Measurements from ENCODE around the gene ADGRB3. TPM values are rescaled to one million over a fixed set of nuclear protein-coding genes. Genes with fewer than 3 reads are reported as not detected.

ADGRB3 gene
- total and polyA plus RNA-seq, 2 experiments from 2014 or later: not detected

DNA sequence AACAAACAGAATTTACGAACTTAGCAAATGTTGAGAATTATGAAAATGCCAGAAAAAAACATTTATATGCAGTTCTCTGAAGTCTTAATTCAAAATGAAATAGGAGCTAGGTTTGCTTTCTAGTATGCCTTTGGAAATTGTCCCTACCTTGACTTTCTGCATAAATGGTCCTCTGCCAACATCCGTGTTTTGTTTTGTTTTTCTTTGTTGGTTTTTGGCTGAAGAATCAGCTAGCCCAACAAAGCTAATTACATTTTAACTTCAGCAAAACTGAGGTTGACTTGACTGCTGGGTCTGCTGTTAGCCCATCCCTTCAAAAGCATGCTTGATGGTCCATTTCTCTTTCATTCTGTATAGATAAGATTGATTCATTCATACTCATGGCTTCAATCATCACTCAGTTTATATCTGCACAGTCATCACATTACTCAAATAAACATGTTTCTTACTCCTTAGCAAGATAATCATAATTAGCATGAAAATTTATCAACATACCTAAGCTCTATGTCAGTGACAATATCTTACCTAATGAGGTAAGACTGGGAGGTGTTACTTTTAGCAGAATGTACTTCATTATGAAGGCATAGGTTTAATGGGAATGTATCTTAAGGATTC is 76.4 kb downstream of the ADGRB3 start:
- H3K9ac ChIP-seq: no peak overlapping the region
- no peak overlapping the region for H2AFZ ChIP-seq
- H3K4me2 ChIP-seq (ENCODE audit: unreplicated experiment): no peak overlapping the region
- no peak overlapping the region for H3K27ac ChIP-seq
- H3F3A ChIP-seq (ENCODE audit: insufficient read depth): no peaks in the 10 kb centered on the region
- TF ChIP-seq EZH2phosphoT487 (IDR thresholded peaks at IDR 0.05; ENCODE audit: insufficient read depth, low read depth): no peak
- no peak for TF ChIP-seq EZH2 (IDR thresholded peaks at IDR 0.05; ENCODE audit: insufficient read depth, poor library complexity, severe bottlenecking)
- no peaks in the 10 kb centered on the region for H3K36me3 ChIP-seq (ENCODE audit: low read depth)
- H4K20me1 ChIP-seq (ENCODE audit: insufficient read depth): no peaks in the 10 kb centered on the region
- H3K9me2 ChIP-seq (ENCODE audit: insufficient read depth): no peaks in the 10 kb centered on the region
- H3K9me3 ChIP-seq (ENCODE audit: low read depth): no peaks in the 10 kb centered on the region
- H3K4me3 ChIP-seq: no peak overlapping the region
- no peaks in the 10 kb centered on the region for H3K4me1 ChIP-seq (ENCODE audit: insufficient read depth)
- DNase-seq: no peak
- WGBS, 2 experiments (ENCODE audit: low coverage in 1 of 2, low lambda C conversion rate in 2 of 2, missing lambda C conversion rate in 2 of 2): 41 to 51% methylated on average over 2 of the region's 2 CpGs
- H3K27me3 ChIP-seq (replicated peaks; ENCODE audit: insufficient read depth): no peaks in the 10 kb centered on the region
- no peaks in the 10 kb centered on the region for H3K79me2 ChIP-seq (ENCODE audit: insufficient read depth)
- in situ Hi-C loops (cut with MboI): no loop called here

- in situ Hi-C loops (cut with MboI): no loop called here
- no peak for DNase-seq
- Histone ChIP-seq H3K4me1 (ENCODE audit: insufficient read depth) (no peaks in the 10 kb centered on the region), H3F3A (ENCODE audit: insufficient read depth) (no peaks in the 10 kb centered on the region), H3K9me3 (ENCODE audit: low read depth) (no peaks in the 10 kb centered on the region), H3K9ac (no peak overlapping the region), H2AFZ (no peak overlapping the region), H3K4me2 (ENCODE audit: unreplicated experiment) (no peak overlapping the region), H3K36me3 (ENCODE audit: low read depth) (no peaks in the 10 kb centered on the region), H3K27ac (no peak overlapping the region), H3K27me3 (replicated peaks; ENCODE audit: insufficient read depth) (no peaks in the 10 kb centered on the region), H4K20me1 (ENCODE audit: insufficient read depth) (no peaks in the 10 kb centered on the region), H3K4me3 (no peak overlapping the region), H3K9me2 (ENCODE audit: insufficient read depth) (no peaks in the 10 kb centered on the region), H3K79me2 (ENCODE audit: insufficient read depth) (no peaks in the 10 kb centered on the region)
- TF ChIP-seq EZH2phosphoT487 (IDR thresholded peaks at IDR 0.05; ENCODE audit: insufficient read depth, low read depth) (no peak), EZH2 (IDR thresholded peaks at IDR 0.05; ENCODE audit: insufficient read depth, poor library complexity, severe bottlenecking) (no peak)
- 82 to 85% methylated on average over 2 of the region's 2 CpGs for WGBS, 2 experiments (ENCODE audit: low coverage in 1 of 2, low lambda C conversion rate in 2 of 2, missing lambda C conversion rate in 2 of 2)
Observed at GRCh38 chr6:68716620-68717019, 81.5 kb downstream of the ADGRB3 start.

DNA sequence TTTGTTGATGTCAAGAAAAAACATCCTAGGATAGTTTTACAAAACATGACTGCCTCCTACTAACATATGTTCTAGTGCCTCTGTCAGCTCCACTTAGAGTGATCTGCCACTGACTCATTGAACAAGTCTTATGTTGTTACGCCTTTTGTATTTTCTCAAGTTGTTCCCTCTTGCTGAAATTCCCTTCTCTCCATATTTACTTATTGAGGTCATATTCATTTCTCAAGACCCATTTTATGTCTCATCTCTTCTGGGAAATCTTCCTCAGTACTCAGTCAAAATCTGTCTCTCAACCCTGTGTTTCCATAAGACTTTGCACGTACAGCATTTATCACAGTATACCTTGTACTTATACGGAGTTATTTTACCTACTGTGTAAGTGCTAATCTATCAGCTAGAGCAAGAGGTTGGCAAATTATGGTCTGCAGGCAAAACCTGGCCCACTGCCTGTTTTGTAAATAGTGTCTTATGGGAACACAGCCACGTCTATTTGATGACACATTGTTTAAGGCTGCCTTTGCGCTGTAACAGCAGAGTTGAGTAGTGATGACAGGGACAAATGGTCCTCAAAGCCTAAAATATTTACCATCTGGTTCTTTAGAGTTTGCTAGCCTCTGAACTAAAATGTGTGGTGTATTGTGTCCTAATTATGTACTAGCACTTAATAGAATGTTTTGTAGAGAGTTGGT is 83.4 kb downstream of the ADGRB3 start:
- Histone ChIP-seq H2AFZ (no peak overlapping the region), H3K4me2 (ENCODE audit: unreplicated experiment) (no peak overlapping the region)
- WGBS, 2 experiments (ENCODE audit: low coverage in 1 of 2, low lambda C conversion rate in 2 of 2, missing lambda C conversion rate in 2 of 2): 11 to 14% methylated on average over 5 of the region's 5 CpGs

DNA sequence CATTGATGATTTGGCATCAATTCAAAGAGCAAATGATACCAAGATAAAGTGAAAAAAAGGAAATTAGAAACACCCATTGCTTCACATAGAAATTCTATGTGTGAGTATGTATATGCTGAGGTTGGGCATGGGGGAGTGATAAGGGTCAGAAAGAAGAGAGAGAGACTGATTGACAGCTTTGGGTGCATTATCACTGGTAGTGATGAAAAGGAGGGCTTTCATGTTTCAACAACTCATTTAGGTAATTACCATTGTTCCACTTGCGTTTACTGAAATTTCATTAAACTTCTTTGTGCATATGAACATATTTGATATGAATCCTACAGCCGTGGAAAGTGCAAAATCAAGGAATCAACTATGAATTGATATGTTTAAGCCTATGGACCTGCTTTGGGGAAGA is 84.7 kb downstream of the ADGRB3 start:
- Histone ChIP-seq H3K9me2 (ENCODE audit: insufficient read depth) (no peaks in the 10 kb centered on the region), H3F3A (ENCODE audit: insufficient read depth) (no peaks in the 10 kb centered on the region), H3K9ac (no peak overlapping the region), H3K9me3 (ENCODE audit: low read depth) (no peaks in the 10 kb centered on the region), H3K4me1 (ENCODE audit: insufficient read depth) (no peaks in the 10 kb centered on the region), H3K4me2 (ENCODE audit: unreplicated experiment) (no peak overlapping the region), H4K20me1 (ENCODE audit: insufficient read depth) (no peaks in the 10 kb centered on the region), H3K27me3 (replicated peaks; ENCODE audit: insufficient read depth) (no peaks in the 10 kb centered on the region), H2AFZ (no peak overlapping the region), H3K4me3 (no peak overlapping the region), H3K36me3 (ENCODE audit: low read depth) (no peaks in the 10 kb centered on the region), H3K27ac (no peak overlapping the region), H3K79me2 (ENCODE audit: insufficient read depth) (no peaks in the 10 kb centered on the region)
- no peak for DNase-seq
- WGBS, 2 experiments (ENCODE audit: low coverage in 1 of 2, low lambda C conversion rate in 2 of 2, missing lambda C conversion rate in 2 of 2): 36 to 57% methylated on average over 2 of the region's 2 CpGs
- in situ Hi-C loops (cut with MboI): no loop called here
- no peak for TF ChIP-seq EZH2phosphoT487 (IDR thresholded peaks at IDR 0.05; ENCODE audit: insufficient read depth, low read depth)
- TF ChIP-seq EZH2 (IDR thresholded peaks at IDR 0.05; ENCODE audit: insufficient read depth, poor library complexity, severe bottlenecking): no peak

More for the DNA sequence above, 83.4 kb downstream of the ADGRB3 start:
- Histone ChIP-seq H3K9me3 (ENCODE audit: low read depth) (no peaks in the 10 kb centered on the region), H3K79me2 (ENCODE audit: insufficient read depth) (no peaks in the 10 kb centered on the region), H3K27me3 (replicated peaks; ENCODE audit: insufficient read depth) (no peaks in the 10 kb centered on the region), H3K4me3 (no peak overlapping the region), H3F3A (ENCODE audit: insufficient read depth) (no peaks in the 10 kb centered on the region), H3K4me1 (ENCODE audit: insufficient read depth) (no peaks in the 10 kb centered on the region), H3K36me3 (ENCODE audit: low read depth) (no peaks in the 10 kb centered on the region), H4K20me1 (ENCODE audit: insufficient read depth) (no peaks in the 10 kb centered on the region), H3K27ac (no peak overlapping the region), H3K9ac (no peak overlapping the region), H3K9me2 (ENCODE audit: insufficient read depth) (no peaks in the 10 kb centered on the region)
- in situ Hi-C loops (cut with MboI): no loop called here
- peak; percentile 24 for DNase-seq
- TF ChIP-seq EZH2phosphoT487 (IDR thresholded peaks at IDR 0.05; ENCODE audit: insufficient read depth, low read depth) (no peak), EZH2 (IDR thresholded peaks at IDR 0.05; ENCODE audit: insufficient read depth, poor library complexity, severe bottlenecking) (no peak)
